ENCODE results near the gene CPT1C.

- TF ChIP-seq SUZ12 (IDR thresholded peaks at IDR 0.05; ENCODE audit: extremely low read depth, insufficient read depth, insufficient read length), result no peak
- no peak for TF ChIP-seq YY1 (IDR thresholded peaks at IDR 0.05; ENCODE audit: insufficient read depth, insufficient read length)
- TF ChIP-seq ZNF274 (IDR thresholded peaks at IDR 0.05; ENCODE audit: low read depth, low read length), result no peak
Observed at GRCh38 chr19:49712397-49712859, 21.5 kb downstream of the CPT1C start.
